AG08396 (cell line): ENCODE results near the gene CGB7.

Source experiments
- DNase-seq: peaks from one replicate; pipeline ENCODE4 v3.0.0; 2012; ENCODE audit warnings: low spot score, mixed read lengths

Gene CGB7

DNA sequence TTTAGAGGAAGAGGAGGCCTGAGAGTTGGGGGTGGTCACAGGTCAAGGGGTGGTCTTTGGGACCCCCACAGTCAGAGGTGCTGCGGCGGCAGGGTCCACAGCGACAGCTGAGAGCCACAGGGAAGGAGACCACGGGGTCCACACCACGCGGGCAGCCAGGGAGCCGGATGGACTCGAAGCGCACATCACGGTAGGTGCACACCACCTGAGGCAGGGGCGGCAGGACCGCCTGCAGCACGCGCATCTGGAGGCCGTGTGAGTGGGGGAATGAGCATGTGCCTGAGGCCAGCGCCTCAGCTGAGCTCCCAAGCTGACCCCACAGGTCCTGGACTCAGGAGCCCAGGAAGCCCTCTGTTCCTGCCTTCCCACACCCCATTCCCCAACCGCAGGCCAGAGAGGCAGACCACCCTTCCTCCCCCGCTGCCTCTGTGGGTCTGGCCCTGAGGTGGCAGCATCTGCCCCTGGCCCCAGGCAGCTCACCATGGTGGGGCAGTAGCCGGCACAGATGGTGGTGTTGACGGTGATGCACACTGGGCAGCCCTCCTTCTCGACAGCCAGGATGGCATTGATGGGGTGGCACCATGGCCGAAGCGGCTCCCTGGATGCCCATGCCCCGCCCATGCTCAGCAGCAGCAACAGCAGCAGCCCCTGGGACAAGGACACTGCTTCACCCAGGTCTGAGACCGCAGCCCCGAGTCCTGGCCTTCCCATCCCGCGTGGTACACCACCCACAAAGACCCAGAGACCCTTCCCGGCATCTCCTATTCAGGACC lies 41.3 kb downstream of the CGB7 start:
- DNase-seq = no peak

GRCh38 chr19:49014870-49015255 lies 42.7 kb downstream of the CGB7 start:
- DNase-seq = no peak

- DNase-seq = no peak
Measured at GRCh38 chr19:49014123-49014869, 43.3 kb downstream of the CGB7 start.

- no peak for DNase-seq
Measured at GRCh38 chr19:49011194-49011593, 46.4 kb downstream of the CGB7 start.

DNA sequence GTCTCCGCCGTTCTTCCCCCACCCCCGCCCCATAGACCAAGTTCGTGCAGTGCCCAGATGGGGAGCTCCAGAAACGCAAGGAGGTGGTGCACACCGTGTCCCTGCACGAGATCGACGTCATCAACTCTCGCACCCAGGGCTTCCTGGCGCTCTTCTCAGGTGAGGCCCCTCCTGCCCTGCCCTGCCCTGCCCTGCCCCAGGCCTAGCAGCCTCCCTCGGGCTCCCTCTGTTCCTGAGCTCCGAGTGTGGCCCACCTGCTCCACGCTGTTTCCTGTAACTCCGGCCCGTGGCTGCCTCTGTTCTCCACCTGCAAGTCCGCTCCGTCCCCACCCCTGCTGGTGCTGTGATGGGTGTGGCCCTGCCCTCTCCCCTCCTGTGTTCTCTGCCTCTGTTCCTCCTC lies 47.1 kb downstream of the CGB7 start:
- DNase-seq = no peak

- no peak for DNase-seq
Measured at GRCh38 chr19:49009828-49010227, 47.7 kb downstream of the CGB7 start.

DNA sequence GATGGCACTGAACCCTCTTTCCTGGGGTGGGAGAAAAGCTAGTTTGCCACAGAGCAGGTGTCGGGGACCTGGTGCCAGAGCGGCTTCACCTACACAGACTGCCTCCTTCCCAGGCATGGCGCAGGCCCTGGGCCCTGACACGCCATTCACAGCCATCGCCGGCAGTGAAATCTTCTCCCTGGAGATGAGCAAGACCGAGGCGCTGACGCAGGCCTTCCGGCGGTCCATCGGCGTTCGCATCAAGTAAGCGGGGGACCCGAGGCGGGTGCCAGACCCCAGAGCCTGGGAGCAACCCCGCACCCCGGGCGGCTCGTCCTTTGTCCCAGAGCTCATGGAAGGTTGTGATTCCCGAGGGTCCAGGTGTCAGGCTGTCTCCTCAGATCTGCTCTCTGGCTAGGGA lies 50.6 kb downstream of the CGB7 start:
- DNase-seq = no peak

DNA sequence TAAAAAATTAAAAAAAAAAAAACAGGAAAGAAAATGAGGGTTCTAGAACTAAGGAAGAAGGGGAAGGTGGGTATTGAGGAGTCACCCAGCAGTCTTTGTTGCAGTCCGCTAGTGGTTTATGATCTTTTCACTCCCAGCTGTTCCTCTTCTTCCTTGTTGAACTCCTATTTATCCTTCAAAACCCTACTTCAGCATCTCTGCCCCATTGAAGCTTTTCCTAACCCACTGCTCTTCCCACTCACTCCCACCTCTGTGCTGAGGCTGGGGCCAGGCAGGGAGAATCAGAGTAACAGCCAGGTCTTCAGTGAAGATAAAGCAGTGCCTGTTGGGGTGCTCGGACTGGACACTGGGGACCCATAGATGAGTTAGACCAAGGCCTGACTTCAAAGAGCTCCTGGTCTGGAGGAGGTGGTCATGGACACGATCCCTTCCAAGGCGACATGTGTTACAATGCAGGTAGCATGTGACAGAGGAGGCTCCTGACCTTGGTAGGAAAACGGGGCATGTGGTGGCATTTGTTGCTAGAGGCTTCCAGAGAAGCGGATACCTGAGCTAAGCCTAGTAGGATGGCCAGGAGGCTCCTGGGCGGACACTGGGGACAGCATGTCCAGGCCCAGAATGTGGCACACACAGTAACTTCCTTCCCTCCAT lies 52.5 kb downstream of the CGB7 start:
- no peak for DNase-seq
